Measurements from ENCODE around the gene PSME1. TPM values are rescaled to one million over a fixed set of nuclear protein-coding genes. Genes with fewer than 3 reads are reported as not detected.

The PSME1 gene
- total and polyA plus RNA-seq, 11 donors, result 87.3 to 331 (median 113) TPM

GRCh38 chr14:24089890-24090289 lies 46.1 kb upstream of the PSME1 start:
- H3K27me3 ChIP-seq, result no peaks in the 10 kb centered on the region
- H3K36me3 ChIP-seq, result no peaks in the 10 kb centered on the region
- WGBS, 4 donors, result 80 to 92% (median 85%) methylated on average over 5 to 6 of the region's 6 CpGs
- H3K4me1 ChIP-seq, result peaks cover 0 to 17% (median 7%) of the 10 kb centered on the region in 12 donors
- H3K27ac ChIP-seq, result no peak overlapping the region
- H3K4me3 ChIP-seq, result no peak overlapping the region
- H3K9me3 ChIP-seq, result no peaks in the 10 kb centered on the region
- TF ChIP-seq POLR2A (IDR thresholded peaks at IDR 0.05), result no peak
- DNase-seq, result peak in 1 of 5 donors; percentile 1
- ATAC-seq, result no peak
- intact Hi-C loops (cut with DNase I), result loop anchor here (1.0 to 10.0 kb wide), 11 partner anchors 31 to 113 kb away; partner anchors contain the start of gene DHRS4L2 (in 2 of the 10)

- TF ChIP-seq POLR2A (IDR thresholded peaks at IDR 0.05), result no peak
- TF ChIP-seq, protein P1, sequence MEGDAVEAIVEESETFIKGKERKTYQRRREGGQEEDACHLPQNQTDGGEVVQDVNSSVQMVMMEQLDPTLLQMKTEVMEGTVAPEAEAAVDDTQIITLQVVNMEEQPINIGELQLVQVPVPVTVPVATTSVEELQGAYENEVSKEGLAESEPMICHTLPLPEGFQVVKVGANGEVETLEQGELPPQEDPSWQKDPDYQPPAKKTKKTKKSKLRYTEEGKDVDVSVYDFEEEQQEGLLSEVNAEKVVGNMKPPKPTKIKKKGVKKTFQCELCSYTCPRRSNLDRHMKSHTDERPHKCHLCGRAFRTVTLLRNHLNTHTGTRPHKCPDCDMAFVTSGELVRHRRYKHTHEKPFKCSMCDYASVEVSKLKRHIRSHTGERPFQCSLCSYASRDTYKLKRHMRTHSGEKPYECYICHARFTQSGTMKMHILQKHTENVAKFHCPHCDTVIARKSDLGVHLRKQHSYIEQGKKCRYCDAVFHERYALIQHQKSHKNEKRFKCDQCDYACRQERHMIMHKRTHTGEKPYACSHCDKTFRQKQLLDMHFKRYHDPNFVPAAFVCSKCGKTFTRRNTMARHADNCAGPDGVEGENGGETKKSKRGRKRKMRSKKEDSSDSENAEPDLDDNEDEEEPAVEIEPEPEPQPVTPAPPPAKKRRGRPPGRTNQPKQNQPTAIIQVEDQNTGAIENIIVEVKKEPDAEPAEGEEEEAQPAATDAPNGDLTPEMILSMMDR (IDR thresholded peaks at IDR 0.05), result no peak
- Histone ChIP-seq H3K27me3 (no peaks in the 10 kb centered on the region), H3K4me3 (no peak overlapping the region), H3K27ac (peak overlapping the region in 1 of 12 donors; percentile 96), H3K4me1 (peaks cover 0 to 26% (median 14%) of the 10 kb centered on the region in 12 donors), H3K9me3 (no peaks in the 10 kb centered on the region), H3K36me3 (no peaks in the 10 kb centered on the region)
- peak in 1 of 5 donors; percentile 5 for DNase-seq
- no peak for ATAC-seq
- intact Hi-C loops (cut with DNase I), result loop anchor here in 8 of 10 donors (5.0 to 10.0 kb wide), 5 partner anchors 35 to 115 kb away; partner anchors contain the start of gene DHRS4L2 (in 2 of the 8)
Measured at GRCh38 chr14:24092110-24092504, 43.9 kb upstream of the PSME1 start.

DNA sequence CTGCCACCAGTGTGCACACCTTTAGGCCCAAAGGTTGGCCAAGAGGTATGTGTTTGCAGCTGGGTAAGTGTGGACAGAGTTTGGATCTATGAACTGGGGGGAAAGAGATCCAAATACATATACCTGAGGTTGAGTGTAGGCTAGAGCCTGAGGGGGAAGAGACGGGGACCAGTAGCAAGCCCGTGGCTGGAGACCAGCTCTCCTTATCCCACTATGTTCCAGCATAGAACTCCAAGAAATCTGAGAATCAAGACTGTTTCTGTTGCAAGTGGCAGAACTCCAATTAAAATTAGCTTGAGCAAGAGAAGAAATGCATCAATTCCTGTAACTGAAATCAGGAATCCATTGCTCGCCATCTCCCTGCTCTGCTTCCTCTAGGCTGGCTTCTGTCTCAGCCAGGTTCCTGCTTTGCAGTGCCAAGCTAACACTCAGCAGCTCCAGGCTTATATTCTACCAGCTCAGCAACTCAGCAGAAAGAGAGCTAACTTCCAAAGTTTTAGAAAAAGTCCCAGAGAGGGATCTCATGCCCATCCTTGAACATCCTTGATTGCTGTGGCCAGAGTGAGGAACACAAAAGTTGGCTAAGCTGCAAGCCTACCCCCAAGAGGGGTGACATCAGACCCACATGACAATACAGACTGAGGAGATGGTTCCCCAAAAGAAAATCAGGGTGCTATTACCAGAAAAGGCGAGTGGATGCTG lies 43.3 kb upstream of the PSME1 start:
- no peaks in the 10 kb centered on the region for H3K27me3 ChIP-seq
- H3K4me3 ChIP-seq, result no peak overlapping the region
- intact Hi-C loops (cut with DNase I), result loop anchor here in 8 of 10 donors (5.0 to 10.0 kb wide), 5 partner anchors 35 to 115 kb away; partner anchors contain the start of gene DHRS4L2 (in 2 of the 8)
- DNase-seq, result peak in 1 of 5 donors; percentile 13
- TF ChIP-seq POLR2A (IDR thresholded peaks at IDR 0.05), result no peak
- TF ChIP-seq, protein P1 (IDR thresholded peaks at IDR 0.05), result no peak
- H3K4me1 ChIP-seq, result peaks cover 0 to 26% (median 14%) of the 10 kb centered on the region in 12 donors
- H3K27ac ChIP-seq, result peak overlapping the region in 3 of 12 donors; percentile 89 to 96 (median 95)
- WGBS, 4 donors, result 81 to 94% (median 89%) methylated on average over 4 of the region's 4 CpGs
- peaks cover 0 to under 1% (median 0%) of the 10 kb centered on the region in 9 donors for H3K36me3 ChIP-seq
- no peaks in the 10 kb centered on the region for H3K9me3 ChIP-seq
- ATAC-seq, result no peak

- H3K27me3 ChIP-seq, result no peaks in the 10 kb centered on the region
- H3K4me1 ChIP-seq, result peaks cover 0 to 26% (median 14%) of the 10 kb centered on the region in 12 donors
- no peaks in the 10 kb centered on the region for H3K9me3 ChIP-seq
- ATAC-seq (no peak), DNase-seq (peak in 1 of 5 donors; percentile 8)
- TF ChIP-seq, protein P1 (IDR thresholded peaks at IDR 0.05), result no peak
- peak overlapping the region; percentile 59 to 96 (median 92) for H3K27ac ChIP-seq
- WGBS, 4 donors, result 83 to 86% (median 84%) methylated on average over 19 of the region's 19 CpGs
- H3K36me3 ChIP-seq, result peaks cover 0 to 8% (median 0%) of the 10 kb centered on the region in 9 donors
- peak overlapping the region in 11 of 12 donors; percentile 73 to 94 (median 81) for H3K4me3 ChIP-seq
- intact Hi-C loops (cut with DNase I), result loop anchor here in 8 of 10 donors (5.0 to 10.0 kb wide), 5 partner anchors 36 to 116 kb away; partner anchors contain the start of gene DHRS4L2 (in 2 of the 8)
Measured at GRCh38 chr14:24093207-24093900, 42.6 kb upstream of the PSME1 start.
